GM21515 (cell line): ENCODE measurements around the gene MECP2.

Source experiments
- ATAC-seq: cut with Tn5 transposase; IDR thresholded peaks from one replicate; pipeline ENCODE4 v1.9.1; 2021; ENCODE audit not compliant: unreplicated experiment

The MECP2 gene

DNA sequence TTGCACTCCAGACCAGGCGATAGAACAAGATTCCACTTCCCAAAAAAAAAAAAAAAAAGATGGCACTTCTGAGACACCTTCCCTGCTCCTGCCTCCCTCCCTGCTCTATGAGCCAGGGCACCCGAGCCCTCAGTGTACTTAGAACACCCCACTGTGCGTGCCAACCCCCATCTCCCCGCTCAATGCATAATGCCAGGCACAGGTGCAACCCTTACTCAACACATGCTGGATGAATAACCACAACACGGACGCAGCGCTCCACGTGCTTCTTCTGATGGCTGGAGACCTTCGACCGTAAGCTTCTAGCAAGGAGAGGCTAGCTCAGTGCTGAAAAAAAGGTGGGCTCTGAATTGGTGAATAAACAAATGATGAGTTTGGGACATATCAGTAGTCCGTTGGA is 57.9 kb downstream of the MECP2 start:
- no peak for ATAC-seq

DNA sequence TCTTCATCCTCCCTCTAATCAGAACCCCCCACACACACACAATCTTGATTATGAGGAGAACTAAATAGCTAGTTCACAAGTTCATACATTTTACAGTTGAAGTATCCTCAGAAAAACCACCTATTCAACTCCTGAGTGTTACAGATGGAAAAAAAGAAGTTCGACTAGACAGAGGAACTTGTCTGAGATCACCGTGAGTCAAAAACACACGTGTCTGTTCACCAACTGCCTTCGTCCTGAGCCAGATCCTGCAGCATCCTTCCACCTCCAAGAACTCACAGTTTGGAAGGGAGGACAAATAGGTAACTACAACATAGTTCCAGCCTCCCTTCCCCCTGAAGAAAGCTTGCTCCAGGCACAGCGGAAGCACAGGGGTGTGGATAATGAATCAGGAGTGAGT is 58.9 kb downstream of the MECP2 start:
- ATAC-seq = no peak

DNA sequence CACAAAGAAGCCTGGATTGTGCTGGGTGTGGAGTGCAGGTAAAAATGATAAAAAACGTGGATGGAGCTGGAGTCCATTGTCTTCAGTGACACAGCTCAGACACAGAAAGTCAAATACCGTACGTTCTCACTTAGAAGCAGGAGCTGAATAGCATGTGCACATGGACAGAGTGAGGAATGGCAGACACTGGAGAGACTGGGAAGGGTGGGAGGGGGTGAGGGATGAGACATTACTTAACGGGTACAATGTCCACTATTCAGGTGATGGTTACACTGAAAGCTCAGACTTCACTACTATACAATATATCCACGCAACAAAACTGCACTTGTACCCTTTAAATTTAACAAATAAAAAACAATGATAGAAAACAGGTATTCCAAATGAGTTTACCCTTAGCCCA is 59.8 kb downstream of the MECP2 start:
- ATAC-seq = no peak

DNA sequence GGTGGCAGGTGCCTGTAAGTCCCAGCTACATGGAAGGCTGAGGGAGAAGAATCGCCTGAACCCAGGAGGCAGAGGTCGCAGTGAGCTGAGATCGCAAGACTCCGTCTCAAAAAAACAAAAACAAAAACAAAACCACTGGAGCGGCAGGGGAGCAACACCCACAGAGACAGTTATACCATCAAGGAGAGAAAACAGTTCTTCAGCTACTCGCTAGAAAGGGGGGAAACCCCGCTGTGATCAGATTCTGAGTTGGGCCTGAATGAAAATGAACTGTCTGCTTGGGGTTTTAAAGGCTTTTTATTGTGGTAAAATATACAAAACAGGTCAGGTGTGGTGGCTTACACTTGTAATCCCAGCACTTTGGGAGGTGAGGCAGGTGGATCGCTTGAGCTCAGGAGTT is 61.0 kb downstream of the MECP2 start:
- ATAC-seq = no peak

DNA sequence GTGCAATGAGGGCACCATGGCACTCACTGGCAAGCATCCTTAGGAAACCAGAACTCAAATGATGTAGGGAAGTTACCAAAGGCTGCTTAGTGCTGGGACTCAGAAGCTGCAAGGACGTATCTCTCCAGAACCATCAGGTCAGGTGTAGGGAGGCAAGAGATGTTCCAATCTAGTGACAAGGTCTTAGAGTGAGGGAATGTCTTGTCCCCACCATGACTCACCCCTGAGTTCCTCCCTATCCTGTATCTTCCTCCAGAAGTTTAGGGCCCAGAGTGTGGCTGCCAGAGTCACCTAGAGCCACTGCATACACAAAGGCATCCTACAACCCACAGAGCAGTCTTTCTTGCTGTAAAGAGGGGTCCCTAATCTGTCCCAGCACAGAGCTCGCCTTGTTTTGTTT is 63.7 kb downstream of the MECP2 start:
- no peak for ATAC-seq

DNA sequence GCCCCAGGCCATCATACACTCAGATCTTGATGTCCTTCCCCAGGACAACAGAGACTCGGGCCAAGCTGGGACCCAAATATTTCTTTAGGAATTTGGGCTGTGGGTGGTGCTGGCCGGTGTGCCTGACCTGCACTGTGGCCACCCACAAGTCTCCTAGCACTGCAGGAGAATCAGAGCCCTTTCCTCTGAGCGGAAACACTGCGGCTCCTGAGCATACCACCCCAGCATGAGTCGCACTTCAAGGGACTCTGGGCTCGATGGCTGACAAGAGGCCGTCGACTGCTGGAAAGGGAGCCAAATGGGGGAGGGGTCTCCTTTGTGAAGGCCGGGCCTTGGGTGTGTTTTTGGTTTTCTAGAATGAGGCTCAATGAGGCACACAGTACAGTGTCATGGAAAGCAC is 64.9 kb downstream of the MECP2 start:
- no peak for ATAC-seq

DNA sequence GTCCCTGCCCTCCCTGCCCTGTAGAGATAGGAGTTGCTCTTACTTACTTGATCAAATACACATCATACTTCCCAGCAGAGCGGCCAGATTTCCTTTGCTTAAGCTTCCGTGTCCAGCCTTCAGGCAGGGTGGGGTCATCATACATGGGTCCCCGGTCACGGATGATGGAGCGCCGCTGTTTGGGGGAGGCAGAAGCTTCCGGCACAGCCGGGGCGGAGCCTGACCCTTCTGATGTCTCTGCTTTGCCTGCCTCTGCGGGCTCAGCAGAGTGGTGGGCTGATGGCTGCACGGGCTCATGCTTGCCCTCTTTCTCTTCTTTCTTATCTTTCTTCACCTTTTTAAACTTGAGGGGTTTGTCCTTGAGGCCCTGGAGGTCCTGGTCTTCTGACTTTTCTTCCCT is 65.4 kb downstream of the MECP2 start:
- no peak for ATAC-seq

DNA sequence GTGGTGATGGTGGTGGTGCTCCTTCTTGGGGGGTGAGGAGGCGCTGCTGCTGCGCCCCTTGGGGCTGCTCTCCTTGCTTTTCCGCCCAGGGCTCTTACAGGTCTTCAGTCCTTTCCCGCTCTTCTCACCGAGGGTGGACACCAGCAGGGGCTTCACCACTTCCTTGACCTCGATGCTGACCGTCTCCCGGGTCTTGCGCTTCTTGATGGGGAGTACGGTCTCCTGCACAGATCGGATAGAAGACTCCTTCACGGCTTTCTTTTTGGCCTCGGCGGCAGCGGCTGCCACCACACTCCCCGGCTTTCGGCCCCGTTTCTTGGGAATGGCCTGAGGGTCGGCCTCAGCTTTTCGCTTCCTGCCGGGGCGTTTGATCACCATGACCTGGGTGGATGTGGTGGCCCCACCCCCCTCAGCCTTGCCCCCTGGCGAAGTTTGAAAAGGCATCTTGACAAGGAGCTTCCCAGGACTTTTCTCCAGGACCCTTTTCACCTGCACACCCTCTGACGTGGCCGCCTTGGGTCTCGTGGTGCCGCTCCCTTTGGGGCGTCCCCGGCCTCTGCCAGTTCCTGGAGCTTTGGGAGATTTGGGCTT is 66.7 kb downstream of the MECP2 start:
- no peak for ATAC-seq

DNA sequence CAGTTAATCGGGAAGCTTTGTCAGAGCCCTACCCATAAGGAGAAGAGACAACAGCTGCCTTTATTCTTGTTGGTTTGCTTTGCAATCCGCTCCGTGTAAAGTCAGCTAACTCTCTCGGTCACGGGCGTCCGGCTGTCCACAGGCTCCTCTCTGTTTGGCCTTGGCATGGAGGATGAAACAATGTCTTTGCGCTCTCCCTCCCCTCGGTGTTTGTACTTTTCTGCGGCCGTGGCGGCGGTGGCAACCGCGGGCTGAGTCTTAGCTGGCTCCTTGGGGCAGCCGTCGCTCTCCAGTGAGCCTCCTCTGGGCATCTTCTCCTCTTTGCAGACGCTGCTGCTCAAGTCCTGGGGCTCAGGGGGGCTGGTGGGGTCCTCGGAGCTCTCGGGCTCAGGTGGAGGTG is 67.3 kb downstream of the MECP2 start:
- no peak for ATAC-seq

DNA sequence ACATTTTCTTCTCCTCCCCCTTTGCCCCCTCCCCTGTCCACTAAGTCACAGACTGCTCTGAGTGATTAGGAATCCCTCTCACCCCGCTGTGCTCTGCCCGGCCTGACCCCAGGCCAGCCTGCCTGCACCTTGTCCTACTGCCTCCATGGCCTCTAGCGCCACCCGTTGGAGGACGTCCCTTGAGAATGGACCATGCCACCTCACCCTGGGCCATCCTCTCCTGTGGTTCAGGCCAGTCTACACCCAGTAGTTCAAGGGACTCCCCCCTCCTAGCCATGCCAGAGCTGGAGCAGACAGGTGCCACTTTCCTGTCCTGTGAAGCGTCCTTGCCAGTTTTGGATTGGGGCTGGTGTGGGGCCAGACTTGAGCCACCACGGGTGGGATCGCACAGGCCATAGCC is 68.1 kb downstream of the MECP2 start:
- no peak for ATAC-seq

DNA sequence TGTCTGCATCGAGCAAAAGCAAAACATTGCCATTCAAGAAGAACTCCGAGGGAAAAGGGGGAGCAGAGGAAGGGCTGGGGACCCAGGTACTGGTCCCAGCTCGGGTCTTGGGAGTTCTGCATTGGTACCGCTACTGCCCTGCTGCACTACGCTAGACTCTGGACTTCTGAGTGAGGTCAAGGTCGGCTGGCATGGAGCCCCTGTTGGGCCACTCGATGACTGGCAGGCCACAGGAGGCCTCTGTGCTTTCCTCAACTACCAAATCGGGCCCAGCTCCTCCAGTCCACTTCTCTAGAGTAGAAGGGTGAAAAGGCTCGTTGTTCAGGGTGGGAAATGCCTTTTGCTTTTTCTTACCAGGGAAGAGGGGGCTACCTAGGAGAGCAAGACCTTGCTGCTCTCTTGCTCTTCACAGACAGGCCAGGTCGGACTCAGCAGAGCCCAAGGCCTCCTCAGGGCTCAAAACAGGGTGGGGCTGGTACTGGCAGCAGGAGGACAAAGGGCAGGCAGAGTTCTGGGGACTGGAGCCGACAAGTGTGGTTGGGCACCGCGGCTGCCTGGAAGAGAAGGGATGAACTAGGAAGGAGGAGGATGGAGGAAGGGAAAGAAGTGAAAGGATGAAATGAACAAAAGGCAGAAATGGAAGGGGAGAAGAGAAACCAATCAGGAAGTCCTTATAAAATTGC is 68.9 kb downstream of the MECP2 start:
- no peak for ATAC-seq

DNA sequence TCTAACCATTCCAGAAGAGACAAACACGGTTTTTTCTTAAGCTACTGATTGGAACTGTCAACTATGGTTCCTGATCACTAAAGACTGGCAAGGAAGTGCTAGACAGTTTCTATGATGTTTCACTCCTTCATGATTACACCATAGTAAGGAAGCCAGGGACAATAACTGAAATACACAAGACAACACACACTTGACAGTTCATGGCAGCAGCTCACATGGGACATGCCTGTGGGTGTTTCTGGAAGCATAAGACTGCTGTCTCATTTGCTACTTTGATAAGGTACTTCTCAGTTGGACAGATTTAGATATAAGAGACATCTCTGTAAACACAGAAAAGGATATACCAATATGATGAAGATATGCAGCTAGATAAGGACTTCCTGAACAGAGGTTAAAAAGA is 69.5 kb downstream of the MECP2 start:
- no peak for ATAC-seq

DNA sequence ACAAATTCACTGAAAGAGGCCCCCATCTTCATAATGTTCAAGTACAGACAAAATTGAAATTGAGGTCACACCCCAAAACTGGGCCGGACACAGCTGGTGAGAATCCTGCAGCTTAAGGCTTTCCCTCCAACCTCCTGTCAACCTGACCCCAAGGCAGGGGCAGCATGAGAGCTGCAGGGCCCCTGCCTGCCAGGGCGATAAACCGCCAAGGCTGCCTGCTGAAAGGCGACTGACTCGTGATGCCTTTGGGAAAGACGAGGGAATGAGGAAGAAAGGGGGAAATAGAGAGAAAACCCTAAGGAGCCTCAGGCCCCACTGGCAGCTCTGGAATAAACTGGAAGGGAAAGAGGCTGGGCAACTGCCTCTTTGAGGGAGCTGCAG is 70.5 kb downstream of the MECP2 start:
- ATAC-seq = no peak

DNA sequence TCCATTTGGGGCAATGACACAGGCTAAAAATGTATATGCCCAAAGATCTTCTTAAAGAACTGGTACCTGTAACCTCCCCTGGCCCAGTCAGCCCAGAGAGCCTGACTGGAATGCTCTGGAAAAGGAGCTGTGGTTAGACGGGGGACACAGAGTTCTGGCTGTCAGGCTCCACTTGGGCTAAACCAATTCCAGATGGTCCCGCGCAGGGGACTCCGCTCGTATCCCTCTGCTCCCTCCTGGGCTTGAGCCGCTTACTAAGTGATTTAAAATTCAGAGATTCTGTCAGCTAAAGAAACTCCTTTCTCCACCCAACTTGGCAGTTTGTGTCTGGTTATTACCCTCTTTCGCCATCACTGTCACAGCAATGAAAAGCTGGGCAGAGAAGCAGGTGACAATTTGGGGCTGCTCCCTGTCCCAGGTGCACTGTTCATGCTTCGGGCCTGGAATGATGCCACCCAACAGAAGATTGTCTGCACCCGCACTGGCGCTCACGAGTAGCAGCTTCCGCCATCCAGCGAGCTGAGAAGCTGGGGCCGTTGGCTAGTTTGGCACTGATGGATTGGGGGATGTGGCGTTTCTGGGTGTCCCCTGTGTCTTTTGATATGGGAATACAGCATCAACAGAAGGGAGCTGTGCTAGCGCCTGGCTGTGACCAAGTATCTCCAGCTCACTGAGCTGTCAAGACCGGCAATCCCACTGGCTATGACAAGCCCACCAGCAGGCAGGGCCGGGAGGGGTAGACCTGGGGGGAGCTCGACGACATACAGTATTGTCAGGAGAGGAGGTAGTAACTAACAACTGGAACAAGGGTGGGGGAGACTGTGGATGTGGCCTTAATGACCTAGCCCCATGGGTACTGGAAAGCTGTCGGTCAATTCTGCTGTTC is 71.1 kb downstream of the MECP2 start:
- no peak for ATAC-seq

DNA sequence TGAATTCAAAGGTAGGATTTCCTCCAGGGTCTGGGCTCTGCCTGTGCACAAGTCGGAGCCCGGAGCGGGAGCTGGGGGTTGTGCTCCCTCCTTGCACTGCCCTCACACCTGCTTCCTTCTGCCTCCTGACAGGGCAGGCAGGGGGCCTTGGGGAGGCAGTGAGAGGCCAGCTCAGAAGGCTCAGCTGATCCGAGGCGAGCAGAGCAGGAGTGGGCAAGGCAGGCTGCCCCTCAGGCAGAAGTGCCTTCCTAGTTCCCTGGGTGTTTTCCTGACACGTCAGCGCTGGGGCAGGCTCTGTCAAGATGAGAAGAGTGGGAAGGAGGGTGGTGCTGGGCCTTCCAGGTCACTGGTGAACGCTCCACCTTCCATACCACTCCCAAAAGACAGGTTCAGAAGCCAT is 72.3 kb downstream of the MECP2 start:
- no peak for ATAC-seq

DNA sequence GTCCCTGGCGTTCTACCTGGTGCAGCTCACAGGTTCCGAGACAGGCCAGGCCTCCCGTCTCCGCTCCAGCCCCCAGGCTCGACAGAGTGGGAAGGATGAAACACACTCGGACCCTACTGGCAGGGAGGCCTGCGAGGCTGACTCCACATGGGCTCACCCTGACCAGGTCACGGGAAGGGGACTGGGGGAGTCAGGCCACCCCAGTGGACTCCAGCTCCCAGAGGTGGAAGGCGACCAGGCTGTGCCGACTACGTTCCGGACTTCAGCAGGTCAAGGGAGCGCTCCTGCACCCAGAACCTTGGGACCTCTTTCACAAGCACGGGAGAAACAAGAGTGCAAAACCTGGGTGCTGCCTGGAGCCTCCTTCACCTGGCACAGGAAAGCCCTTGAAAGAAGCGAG is 73.2 kb downstream of the MECP2 start:
- no peak for ATAC-seq

DNA sequence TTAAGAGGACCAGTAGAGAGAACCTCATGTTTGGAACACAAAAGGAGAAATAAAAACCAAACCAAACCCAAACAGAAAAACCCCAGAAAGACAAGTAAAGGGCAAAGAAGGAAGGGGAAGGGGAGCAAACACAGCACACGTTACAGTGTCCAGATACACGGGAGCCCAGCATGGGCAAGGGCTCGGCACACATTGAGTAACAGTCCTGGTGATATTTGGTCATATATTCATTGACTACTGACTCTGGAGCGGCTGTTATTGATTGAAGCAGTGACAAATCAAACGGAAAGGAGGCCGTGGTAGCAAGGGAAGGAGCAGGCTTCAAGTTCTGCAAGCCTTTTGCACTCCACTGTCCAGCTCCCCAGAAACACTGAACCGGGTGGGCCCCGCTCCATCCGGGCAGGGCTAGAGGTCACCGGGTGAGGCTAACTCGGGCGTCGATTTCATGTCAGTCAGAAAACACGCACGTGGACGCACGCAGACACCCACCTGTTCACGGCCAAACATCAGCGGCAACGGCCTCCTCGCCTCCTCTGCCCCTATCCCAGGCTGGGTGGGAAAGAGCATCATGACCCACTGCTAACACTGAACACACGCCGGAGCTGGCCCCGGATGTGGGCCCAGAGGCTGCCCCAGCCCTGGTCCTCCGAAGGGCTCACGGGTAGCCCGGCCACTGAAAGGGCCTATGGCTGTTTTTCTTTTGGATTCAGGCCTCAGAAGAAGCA is 74.1 kb downstream of the MECP2 start:
- ATAC-seq = no peak

DNA sequence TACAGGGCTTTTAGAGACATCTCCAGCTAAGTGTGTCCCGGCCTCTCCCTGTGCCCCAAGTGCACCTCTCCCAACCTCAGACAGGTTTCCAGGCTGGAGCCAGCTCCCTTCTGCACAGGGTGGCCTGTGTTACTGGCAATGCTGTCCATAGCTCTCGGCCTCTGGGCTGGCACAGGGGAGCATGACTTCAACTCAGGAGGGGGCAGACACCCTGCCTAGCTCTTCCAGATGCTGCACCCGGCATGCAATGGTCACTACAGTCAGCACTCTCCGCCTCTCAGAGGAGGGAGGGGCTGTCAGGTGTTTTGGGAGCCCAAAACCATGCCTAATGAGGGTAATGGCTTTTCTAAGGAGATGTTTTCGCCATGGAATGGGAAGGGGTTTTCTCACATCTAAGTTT is 75.4 kb downstream of the MECP2 start:
- ATAC-seq = no peak

DNA sequence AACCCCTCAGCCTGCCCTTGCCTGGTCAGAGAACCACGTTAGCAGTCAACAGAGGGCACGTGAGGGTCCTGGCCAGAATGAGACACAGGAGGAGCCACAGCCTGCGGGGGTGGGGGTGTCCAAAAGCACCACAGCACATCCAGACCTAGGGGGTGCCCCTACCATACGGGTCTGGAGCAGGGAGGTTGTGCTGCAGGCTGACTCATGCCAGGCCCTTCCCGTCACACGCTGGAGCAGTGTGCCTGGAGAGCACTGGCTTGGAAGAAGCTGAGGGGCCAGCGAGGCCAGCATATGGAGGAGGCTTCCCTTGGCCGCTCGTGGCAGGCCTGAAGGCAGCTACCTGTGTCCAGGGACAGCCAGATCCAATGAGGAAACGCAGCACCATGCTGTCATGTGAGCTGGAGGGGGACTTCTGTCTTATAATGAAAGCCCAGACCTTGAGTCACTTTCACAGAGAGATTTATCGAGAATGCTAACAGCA is 76.3 kb downstream of the MECP2 start:
- no peak for ATAC-seq

DNA sequence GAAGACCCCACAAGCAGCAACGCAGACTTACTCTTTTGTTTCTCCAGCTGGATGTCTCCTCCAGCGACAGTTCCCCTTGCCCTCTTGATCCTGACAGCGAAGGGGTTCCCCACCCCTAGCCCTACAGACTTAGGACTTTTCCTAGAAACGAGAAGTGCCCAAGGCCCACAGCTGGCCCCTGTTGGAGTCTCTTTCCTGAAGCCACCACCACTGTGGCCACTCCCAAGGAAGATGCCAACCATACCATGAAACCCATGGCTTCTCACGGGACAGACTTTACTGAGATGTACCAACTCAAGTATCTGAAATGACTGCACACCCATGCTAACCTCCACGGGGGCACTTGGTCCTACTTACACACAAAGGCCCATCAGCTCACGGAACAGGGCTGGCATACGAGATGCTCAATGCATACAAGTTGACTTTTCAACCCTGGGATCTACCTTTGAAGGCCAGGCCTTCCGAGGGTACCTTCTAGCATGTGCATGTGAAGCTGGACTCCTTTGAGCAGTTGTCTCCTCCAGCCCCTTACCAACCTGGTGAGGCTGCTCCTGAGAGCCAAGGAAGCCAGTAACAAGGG is 76.9 kb downstream of the MECP2 start:
- ATAC-seq = no peak
